Measurements from ENCODE around the gene PDK2.

Gene PDK2

GRCh38 chr17:50080096-50080480, 15.1 kb upstream of the PDK2 start:
- no peak for DNase-seq

GRCh38 chr17:50080827-50081226, 14.3 kb upstream of the PDK2 start:
- no peak for DNase-seq

- DNase-seq, result no peak
Observed at GRCh38 chr17:50081757-50082156, 13.4 kb upstream of the PDK2 start.

GRCh38 chr17:50087246-50087911, 7.8 kb upstream of the PDK2 start:
- peak; percentile 93 for DNase-seq

GRCh38 chr17:50087912-50088405, 7.2 kb upstream of the PDK2 start:
- DNase-seq, result no peak

- DNase-seq, result no peak
Observed at GRCh38 chr17:50088952-50089825, 6.0 kb upstream of the PDK2 start.

- DNase-seq, result no peak
Observed at GRCh38 chr17:50090071-50090470, 5.1 kb upstream of the PDK2 start.

GRCh38 chr17:50090971-50091917, 3.9 kb upstream of the PDK2 start:
- DNase-seq, result no peak

GRCh38 chr17:50091918-50092285, 3.2 kb upstream of the PDK2 start:
- DNase-seq, result no peak

GRCh38 chr17:50093246-50093645, 1.9 kb upstream of the PDK2 start:
- no peak for DNase-seq

GRCh38 chr17:50093807-50094206, 1.3 kb upstream of the PDK2 start:
- DNase-seq, result no peak

GRCh38 chr17:50094243-50094752, 853 bp upstream of the PDK2 start:
- peak; percentile 99 for DNase-seq

- no peak for DNase-seq
Observed at GRCh38 chr17:50095626-50096037, 481 bp downstream of the PDK2 start.

GRCh38 chr17:50096092-50096491, 941 bp downstream of the PDK2 start:
- no peak for DNase-seq

- DNase-seq, result no peak
Observed at GRCh38 chr17:50096758-50097157, 1.6 kb downstream of the PDK2 start.

GRCh38 chr17:50097455-50097854, 2.3 kb downstream of the PDK2 start:
- DNase-seq, result no peak

- DNase-seq, result no peak
Observed at GRCh38 chr17:50097926-50098325, 2.8 kb downstream of the PDK2 start.

- DNase-seq, result no peak
Observed at GRCh38 chr17:50098583-50098982, 3.4 kb downstream of the PDK2 start.

GRCh38 chr17:50099003-50099402, 3.9 kb downstream of the PDK2 start:
- no peak for DNase-seq

- no peak for DNase-seq
Observed at GRCh38 chr17:50100480-50100883, 5.3 kb downstream of the PDK2 start.

- DNase-seq, result no peak
Observed at GRCh38 chr17:50100921-50101345, 5.8 kb downstream of the PDK2 start.

GRCh38 chr17:50101346-50102163, 6.4 kb downstream of the PDK2 start:
- no peak for DNase-seq

All from activated CD8-positive, alpha-beta memory T cell treated with anti-CD3 and anti-CD28 coated beads, Interleukin-2, amount 50 U/mL, for 48 hours (primary cell).